ENCODE measurements around the gene LRRC17.

- no peak for TF ChIP-seq POLR2A (IDR thresholded peaks at IDR 0.05)
- no peak for TF ChIP-seq CTCF (IDR thresholded peaks at IDR 0.05 in 4 of 5, conservative IDR thresholded peaks at IDR 0.05 in 1 of 5)
These were observed 30.8 kb downstream of the LRRC17 start for GRCh38 chr7:102943423-102944169.
